HepG2 (cell line): Measurements from ENCODE around the gene PADI6. TPM values are rescaled to one million over a fixed set of nuclear protein-coding genes. Genes with fewer than 3 reads are reported as not detected.

ENCODE experiments used
- ATAC-seq: fragments of 200-7000 bp; cut with Tn5 transposase; 3 replicates; pipeline ENCODE4 v1.9.1; 2020; ENCODE audit warnings: mild to moderate bottlenecking, moderate library complexity
- BruUV-seq: library from RNA; stranded (reverse); fragments of 400-500 nt; replicated peaks from 2 replicates; lab custom pipeline; 2021; lab: Mats Ljungman, UMichigan
- CTCF ChIA-PET: fragments of 300-600 bp; formaldehyde crosslinking; extraction: SDS; loops from one replicate; lab custom pipeline; 2021; ENCODE audit warnings: low total read pairs, inconsistent platforms, low intra/inter-chr PET ratio; lab: Yijun Ruan, JAX
- POLR2A ChIA-PET: fragments of 350-600 bp; sonication (Branson Sonifier 250); formaldehyde crosslinking; loops from one replicate; lab custom pipeline; 2020; ENCODE audit warnings: antibody characterized with exemption, inconsistent platforms; lab: Yijun Ruan, JAX
- DNase-seq: peaks from one replicate; pipeline ENCODE4 v3.0.0-alpha.2; 2015; ENCODE audit warnings: low spot score
- FAIRE-seq: peaks from 3 replicates; lab custom pipeline; 2011; peaks lifted over from hg19 to GRCh38; lab: Jason Lieb, UNC
- H2AFZ ChIP-seq: one replicate; pipeline ENCODE4 v1.6.1; 2011; ENCODE audit warnings: low read length, inconsistent platforms
- H3K27ac ChIP-seq: fragments of 300-600 bp; 3 replicates; pipeline ENCODE4 v1.8.0; 2011; ENCODE audit warnings: mixed run types, mild to moderate bottlenecking, mixed read lengths, low read length, inconsistent platforms; ENCODE audit not compliant: insufficient read depth; ENCODE audit errors: extremely low read length
- H3K27me3 ChIP-seq, 2 experiments: fragments of 200-600 bp in 1 of 2; 2 replicates in 1 of 2; 3 replicates in 1 of 2; pipeline versions ENCODE4 v1.6.0 to v1.8.0; 2011; ENCODE audit warnings: low read length in 2 of 2, mild to moderate bottlenecking in 2 of 2, moderate library complexity in 2 of 2, inconsistent platforms in 1 of 2; ENCODE audit not compliant: insufficient read depth in 2 of 2, control insufficient read depth in 1 of 2
- H3K36me3 ChIP-seq, 2 experiments: fragments of 200-600 bp in 1 of 2; replicated peaks in 1 of 2; 2 replicates in 1 of 2; 3 replicates in 1 of 2; pipeline versions ENCODE4 v1.5.1 to v1.8.0; 2011; ENCODE audit warnings: low read length in 2 of 2, inconsistent platforms in 1 of 2; ENCODE audit not compliant: insufficient read depth in 2 of 2, control insufficient read depth in 1 of 2
- H3K4me1 ChIP-seq: 2 replicates; pipeline ENCODE4 v1.5.1; 2012; ENCODE audit warnings: low read length, inconsistent platforms; ENCODE audit not compliant: insufficient read depth
- H3K4me2 ChIP-seq: 2 replicates; pipeline ENCODE4 v1.6.0; 2011; ENCODE audit warnings: low read depth, low read length, inconsistent platforms
- H3K4me3 ChIP-seq, 3 experiments: fragments of 200-600 bp in 1 of 3; sonication (generic), shearing (Covaris generic) in 1 of 3; replicated peaks in 1 of 3; 2 replicates each; pipeline ENCODE4 v1.5.1; 2011 to 2016; ENCODE audit warnings: low read length in 3 of 3, inconsistent platforms in 2 of 3, low read depth in 2 of 3, mild to moderate bottlenecking in 2 of 3, control low read depth in 1 of 3, mixed read lengths in 1 of 3; ENCODE audit not compliant: insufficient read depth in 1 of 3
- H3K79me2 ChIP-seq: one replicate; pipeline ENCODE4 v1.6.1; 2011; ENCODE audit warnings: low read length, inconsistent platforms; ENCODE audit not compliant: insufficient read depth
- H3K9ac ChIP-seq: 2 replicates; pipeline ENCODE4 v1.6.0; 2011; ENCODE audit warnings: mild to moderate bottlenecking, low read depth, low read length, inconsistent platforms; ENCODE audit not compliant: insufficient read depth
- H3K9me3 ChIP-seq: 2 replicates; pipeline ENCODE4 v1.5.1; 2012; ENCODE audit warnings: mild to moderate bottlenecking, low read length
- H4K20me1 ChIP-seq: 2 replicates; pipeline ENCODE4 v1.6.0; 2011; ENCODE audit warnings: inconsistent platforms, mild to moderate bottlenecking, low read length, moderate library complexity; ENCODE audit not compliant: insufficient read depth
- AGO1 ChIP-seq: fragments of 200-400 bp; formaldehyde crosslinking; IDR thresholded peaks from 2 replicates; pipeline ENCODE4 v1.6.1; 2017; ENCODE audit warnings: mild to moderate bottlenecking, low read depth, low read length, moderate library complexity; ENCODE audit not compliant: poor library complexity, severe bottlenecking
- AGO2 ChIP-seq: fragments of 200-400 bp; formaldehyde crosslinking; optimal IDR thresholded peaks from 2 replicates; pipeline ENCODE3; 2017; ENCODE audit warnings: mild to moderate bottlenecking, low read depth, low read length, moderate library complexity
- DNMT3B ChIP-seq: conservative IDR thresholded peaks from 2 replicates; pipeline ENCODE4 v1.6.1; 2016; ENCODE audit warnings: missing biosample characterization, control low read depth
- EHMT2 ChIP-seq: fragments of 200-600 bp; sonication (generic); IDR thresholded peaks from 2 replicates; pipeline ENCODE4 v1.7.0; 2017; ENCODE audit warnings: antibody characterized with exemption, low read depth, low read length, borderline replicate concordance
- JUND ChIP-seq: sonication (generic); formaldehyde crosslinking; IDR thresholded peaks from 2 replicates; pipeline ENCODE4 v1.8.0; 2022; ENCODE audit warnings: mild to moderate bottlenecking, missing genetic modification reagents
- MYC ChIP-seq: sonication (generic); formaldehyde crosslinking; IDR thresholded peaks from 2 replicates; pipeline ENCODE4 v1.9.0; 2021; ENCODE audit warnings: missing genetic modification reagents, borderline replicate concordance
- NFATC3 ChIP-seq: sonication (generic); formaldehyde crosslinking; IDR thresholded peaks from 2 replicates; pipeline ENCODE4 v1.5.1; 2020; ENCODE audit warnings: mild to moderate bottlenecking, missing genetic modification reagents
- NR3C1 ChIP-seq: sonication (generic); formaldehyde crosslinking; IDR thresholded peaks from 2 replicates; pipeline ENCODE4 v1.4.0; 2020; ENCODE audit warnings: missing genetic modification reagents
- PRPF4 ChIP-seq: fragments of 200-400 bp; formaldehyde crosslinking; IDR thresholded peaks from 2 replicates; pipeline ENCODE4 v1.6.1; 2016; ENCODE audit warnings: low read length, low read depth; ENCODE audit not compliant: poor library complexity, severe bottlenecking
- SETDB1 ChIP-seq: sonication (generic); formaldehyde crosslinking; IDR thresholded peaks from 2 replicates; pipeline ENCODE4 v1.5.1; 2020; ENCODE audit warnings: missing genetic modification reagents, mild to moderate bottlenecking, borderline replicate concordance
- SP1 ChIP-seq, 2 experiments: fragments of 450-650 bp in 1 of 2; sonication (generic) in 1 of 2; formaldehyde crosslinking in 1 of 2; IDR thresholded peaks; 2 replicates each; pipeline versions ENCODE4 v1.4.0 to v1.6.1; 2016 to 2020; ENCODE audit warnings: missing genetic modification reagents in 1 of 2
- SRSF1 ChIP-seq: fragments of 200-400 bp; formaldehyde crosslinking; optimal IDR thresholded peaks from 2 replicates; pipeline ENCODE3; 2017; ENCODE audit warnings: mild to moderate bottlenecking, low read depth, low read length, moderate library complexity
- YY1 ChIP-seq: IDR thresholded peaks from 2 replicates; pipeline ENCODE4 v1.6.1; 2011; ENCODE audit warnings: low read length, low read depth, moderate library complexity, mild to moderate bottlenecking; ENCODE audit not compliant: insufficient read depth, insufficient replicate concordance
- ZBTB3 ChIP-seq: sonication (generic); formaldehyde crosslinking; IDR thresholded peaks from 2 replicates; pipeline ENCODE4 v1.4.0; 2020; ENCODE audit warnings: low read depth, mild to moderate bottlenecking, moderate library complexity, missing genetic modification reagents, borderline replicate concordance
- ZNF138 ChIP-seq: sonication (generic); formaldehyde crosslinking; IDR thresholded peaks from 2 replicates; pipeline ENCODE4 v1.5.0; 2020; ENCODE audit warnings: mild to moderate bottlenecking, low read depth, missing genetic modification reagents
- ZNF350 ChIP-seq: sonication (generic); formaldehyde crosslinking; IDR thresholded peaks from 2 replicates; pipeline ENCODE4 v1.4.0; 2020; ENCODE audit warnings: mild to moderate bottlenecking, low read depth, missing genetic modification reagents, borderline replicate concordance
- ZNF563 ChIP-seq: sonication (generic); formaldehyde crosslinking; IDR thresholded peaks from 2 replicates; pipeline ENCODE4 v1.8.0; 2022; ENCODE audit warnings: mild to moderate bottlenecking, moderate library complexity, missing genetic modification reagents
- ZNF660 ChIP-seq: sonication (generic); formaldehyde crosslinking; IDR thresholded peaks from 2 replicates; pipeline ENCODE4 v1.5.1; 2020; ENCODE audit warnings: mild to moderate bottlenecking, low read depth, missing genetic modification reagents, borderline replicate concordance
- ZNF761 ChIP-seq: sonication (generic); formaldehyde crosslinking; conservative IDR thresholded peaks from 2 replicates; pipeline ENCODE4 v1.4.0; 2020; ENCODE audit warnings: mild to moderate bottlenecking, missing genetic modification reagents
- WGBS: methylation state at CpG from one replicate; pipeline ENCODE4 v1.1.6; 2017; ENCODE audit warnings: low lambda C conversion rate; 5-methylcytosine and 5-hydroxymethylcytosine counted together
- in situ Hi-C: cut with HindIII; loops from 2 replicates; pipeline ENCODE4 v1.10.0; 2017; ENCODE audit warnings: low pct_unique_long_range_greater_than_20kb; ENCODE audit not compliant: extremely low pct_ligation_motif_present
- intact Hi-C: fragments of 100-400 bp; cut with micrococcal nuclease; formaldehyde crosslinking; loops from one replicate; pipeline ENCODE4 v1.10.0; 2022; ENCODE audit not compliant: unreplicated experiment
- polyA plus RNA-seq, 8 experiments: library from polyadenylated mRNA; depleted of rRNA in 3 of 8; stranded (reverse) in 7 of 8; unstranded in 1 of 8; fragments of >200 nt; fragmentation: Illumina TruSeq in 4 of 8; extraction: Trizol in 4 of 8; gene quantifications; 2 replicates each; pipeline versions ENCODE4 v1.2.1 to v1.2.3, GENCODE V29; 2011 to 2016; ENCODE audit warnings: low read depth in 4 of 8, missing spikeins in 1 of 8, mixed read lengths in 1 of 8; ENCODE audit not compliant: insufficient read depth in 1 of 8
- total RNA-seq, 5 experiments: library from RNA; depleted of rRNA; stranded (reverse); fragments of >200 nt; fragmentation: Illumina TruSeq; extraction: Trizol; gene quantifications; 2 replicates each; pipeline ENCODE4 v1.2.3, GENCODE V29; 2016; ENCODE audit warnings: low read depth in 1 of 5

PADI6 gene
- total and polyA plus RNA-seq, 2 of the 13 experiments (the other 11 are each of a cell fraction or from before 2014, with no cell fraction given) = not detected

DNA sequence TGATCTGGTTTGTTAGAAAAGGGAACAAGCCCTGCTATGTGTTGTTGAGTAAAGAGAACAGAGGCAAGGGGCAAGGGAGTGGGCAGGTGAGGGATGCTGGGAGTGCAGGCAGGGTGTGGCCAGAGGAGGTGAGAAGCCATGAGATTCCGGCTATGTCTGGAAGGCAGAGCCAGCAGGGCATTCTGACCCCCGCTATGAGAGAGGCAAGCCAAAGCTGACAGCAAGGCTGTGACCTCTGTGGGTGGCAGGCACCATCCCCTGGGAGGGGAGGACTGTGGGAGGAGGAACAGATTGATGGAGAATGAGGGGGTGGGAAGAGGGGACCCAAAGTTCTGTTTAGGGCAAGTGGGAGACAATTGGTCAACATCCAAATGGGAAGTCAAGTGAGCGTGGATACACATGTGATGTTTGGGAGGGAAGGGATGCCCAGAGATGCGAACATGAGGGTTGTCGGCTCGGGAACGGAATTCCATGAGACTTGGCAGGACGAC is 19.5 kb upstream of the PADI6 start (continued):
- TF ChIP-seq ZNF138 (CRISPR knock-in tag) = no peak
- TF ChIP-seq ZNF761 (CRISPR knock-in tag) = no peak
- no peak for TF ChIP-seq ZNF563 (CRISPR knock-in tag)

GRCh38 chr1:17355898-17356297 is 16.1 kb upstream of the PADI6 start:
- FAIRE-seq = no peak
- peak; percentile 36; the same call in 2 of the 3 replicates for ATAC-seq
- no peaks in the 10 kb centered on the region for H3K4me1 ChIP-seq
- no peaks in the 10 kb centered on the region for H3K36me3 ChIP-seq
- no peak for DNase-seq
- in situ Hi-C loops = no loop called here
- intact Hi-C loops = no loop called here
- ChIA-PET POLR2A (no interaction called here), CTCF (no interaction called here)
- 20% methylated on average over 5 of the region's 6 CpGs for WGBS
- no peak overlapping the region for H3K27ac ChIP-seq
- peaks cover 2 to 25% of the 10 kb centered on the region in 2 experiments; a peak in 3 of 5 replicates for H3K27me3 ChIP-seq
- no TSS peak for BruUV-seq
- H3K4me3 ChIP-seq = no peak overlapping the region
- H3K4me2 ChIP-seq = no peak overlapping the region
- TF ChIP-seq ZNF350 (CRISPR knock-in tag) (no peak), MYC (CRISPR knock-in tag) (no peak), SETDB1 (CRISPR knock-in tag) (no peak), NFATC3 (CRISPR knock-in tag) (no peak), NR3C1 (no peak), EHMT2 (no peak), AGO1 (no peak), PRPF4 (no peak), SP1 (IDR thresholded peaks at IDR 0.05) (no peak), SP1 (CRISPR knock-in tag; IDR thresholded peaks at IDR 0.05) (no peak), AGO2 (no peak), ZNF660 (CRISPR knock-in tag) (no peak), SRSF1 (no peak), JUND (CRISPR knock-in tag) (no peak), DNMT3B (CRISPR knock-in tag) (no peak), ZBTB3 (CRISPR knock-in tag) (no peak), YY1 (no peak)
- H3K9ac ChIP-seq = no peak overlapping the region
- H2AFZ ChIP-seq = no peak overlapping the region
- H3K9me3 ChIP-seq = no peaks in the 10 kb centered on the region
- H3K79me2 ChIP-seq = no peaks in the 10 kb centered on the region
- 0 out of 2 replicates have a peak, but pooled peaks cover 4% of the 10 kb centered on the region for H4K20me1 ChIP-seq
